Omental fat pad (tissue), 4 donors: ENCODE data around the gene TXK. TPM values are rescaled to one million over a fixed set of nuclear protein-coding genes. Genes with fewer than 3 reads are reported as not detected.

Source experiments
- ATAC-seq: fragments of 150-250 bp; one replicate; pipeline ENCODE4 v1.9.1; 2016; ENCODE audit warnings: mild to moderate bottlenecking, moderate library complexity; ENCODE audit not compliant: low FRiP score
- DNase-seq: peaks from one replicate; pipeline ENCODE4 v3.0.0-alpha.2; 2019; ENCODE audit warnings: low spot score
- CTCF ChIP-seq, 3 donors: fragments of 450-650 bp; IDR thresholded peaks; one replicate each; pipeline ENCODE4 v1.5.1; 2016 to 2017; ENCODE audit warnings: antibody characterized with exemption in 3 of 3, mild to moderate bottlenecking in 3 of 3, moderate library complexity in 2 of 3
- total RNA-seq, 4 donors: library from RNA; depleted of rRNA; stranded (reverse); fragments of >200 nt; gene quantifications; one replicate each; pipeline ENCODE4 v1.1.0, GENCODE V29; 2016

TXK gene
- total RNA-seq, 4 donors from 2014 or later, result 1.8 to 3.5 (median 2.8) TPM

- no peak for TF ChIP-seq CTCF (IDR thresholded peaks at IDR 0.05)
- ATAC-seq (no peak), DNase-seq (no peak)
These were observed 38.6 kb downstream of the TXK start for GRCh38 chr4:48095441-48095840.

GRCh38 chr4:48093991-48094416, 40.0 kb downstream of the TXK start:
- TF ChIP-seq CTCF (IDR thresholded peaks at IDR 0.05), result no peak
- DNase-seq, result no peak
- ATAC-seq, result no peak

- TF ChIP-seq CTCF (IDR thresholded peaks at IDR 0.05), result no peak
- DNase-seq, result no peak
- ATAC-seq, result no peak
These were observed 43.4 kb downstream of the TXK start for GRCh38 chr4:48090621-48091020.

- DNase-seq, result no peak
- no peak for TF ChIP-seq CTCF (IDR thresholded peaks at IDR 0.05)
- ATAC-seq, result no peak
These were observed 48.0 kb downstream of the TXK start for GRCh38 chr4:48085821-48086589.

- ATAC-seq (no peak), DNase-seq (no peak)
- TF ChIP-seq CTCF (IDR thresholded peaks at IDR 0.05), result no peak
These were observed 51.1 kb downstream of the TXK start for GRCh38 chr4:48082956-48083355.

GRCh38 chr4:48081196-48081595, 52.9 kb downstream of the TXK start:
- no peak for TF ChIP-seq CTCF (IDR thresholded peaks at IDR 0.05)
- ATAC-seq (no peak), DNase-seq (no peak)

GRCh38 chr4:48079972-48080391, 54.1 kb downstream of the TXK start:
- TF ChIP-seq CTCF (IDR thresholded peaks at IDR 0.05), result no peak
- ATAC-seq (no peak), DNase-seq (no peak)
